Uterus (tissue), 2 donors: ENCODE results near the gene CFAP77.

Experiments used
- POLR2A ChIP-seq, 2 donors: fragments of 450-650 bp; IDR thresholded peaks; one replicate each; pipeline ENCODE4 v1.6.1; 2016; ENCODE audit warnings: antibody characterized with exemption in 2 of 2, mild to moderate bottlenecking in 1 of 2, moderate library complexity in 1 of 2
- TF ChIP-seq, protein P1 (sequence below), 4 experiments: fragments of 200-600 bp in 2 of 4; fragments of 450-650 bp in 2 of 4; sonication (generic) in 2 of 4; IDR thresholded peaks; one replicate each; pipeline ENCODE4 v1.5.1; 2016 to 2019; ENCODE audit warnings: antibody characterized with exemption in 4 of 4, mild to moderate bottlenecking in 2 of 4, moderate library complexity in 1 of 4

DNA sequence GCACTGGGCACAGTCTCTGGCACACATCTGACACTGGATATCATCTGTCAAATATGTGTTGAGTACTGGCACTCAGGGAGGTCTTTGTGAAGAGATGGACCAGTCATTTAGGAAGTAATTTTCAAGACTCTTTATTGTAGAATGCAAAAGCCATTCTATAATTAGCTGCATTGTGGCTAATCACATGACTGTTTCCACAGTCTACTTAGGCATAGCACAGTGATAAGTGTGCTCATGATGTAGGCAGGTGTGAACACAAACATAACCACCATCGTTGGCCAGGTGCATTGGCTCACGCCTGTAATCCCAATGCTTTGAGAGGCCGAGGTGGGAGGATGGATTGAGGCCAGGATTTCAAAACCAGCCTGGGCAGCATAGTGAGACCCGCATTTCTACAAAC, 62.2 kb downstream of the CFAP77 start:
- TF ChIP-seq, protein P1, sequence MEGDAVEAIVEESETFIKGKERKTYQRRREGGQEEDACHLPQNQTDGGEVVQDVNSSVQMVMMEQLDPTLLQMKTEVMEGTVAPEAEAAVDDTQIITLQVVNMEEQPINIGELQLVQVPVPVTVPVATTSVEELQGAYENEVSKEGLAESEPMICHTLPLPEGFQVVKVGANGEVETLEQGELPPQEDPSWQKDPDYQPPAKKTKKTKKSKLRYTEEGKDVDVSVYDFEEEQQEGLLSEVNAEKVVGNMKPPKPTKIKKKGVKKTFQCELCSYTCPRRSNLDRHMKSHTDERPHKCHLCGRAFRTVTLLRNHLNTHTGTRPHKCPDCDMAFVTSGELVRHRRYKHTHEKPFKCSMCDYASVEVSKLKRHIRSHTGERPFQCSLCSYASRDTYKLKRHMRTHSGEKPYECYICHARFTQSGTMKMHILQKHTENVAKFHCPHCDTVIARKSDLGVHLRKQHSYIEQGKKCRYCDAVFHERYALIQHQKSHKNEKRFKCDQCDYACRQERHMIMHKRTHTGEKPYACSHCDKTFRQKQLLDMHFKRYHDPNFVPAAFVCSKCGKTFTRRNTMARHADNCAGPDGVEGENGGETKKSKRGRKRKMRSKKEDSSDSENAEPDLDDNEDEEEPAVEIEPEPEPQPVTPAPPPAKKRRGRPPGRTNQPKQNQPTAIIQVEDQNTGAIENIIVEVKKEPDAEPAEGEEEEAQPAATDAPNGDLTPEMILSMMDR (IDR thresholded peaks at IDR 0.05) = no peak
- TF ChIP-seq POLR2A (IDR thresholded peaks at IDR 0.05) = no peak
